Right lobe of liver (tissue), 6 donors: Measurements from ENCODE around the gene NQO2. TPM values are rescaled to one million over a fixed set of nuclear protein-coding genes. Genes with fewer than 3 reads are reported as not detected.

Source experiments
- ATAC-seq, 4 donors: fragments of 200-7000 bp; cut with Tn5 transposase; one replicate each; pipeline ENCODE4 v1.9.1; 2020; ENCODE audit warnings: mild to moderate bottlenecking in 4 of 4, moderate library complexity in 4 of 4
- DNase-seq, 3 donors: peaks; one replicate each; pipeline ENCODE4 v3.0.0-alpha.2; 2020
- H3K27ac ChIP-seq, 3 donors: fragments of 200-600 bp; one replicate each; pipeline ENCODE4 v1.8.0; 2022
- H3K27me3 ChIP-seq, 2 donors: fragments of 200-600 bp; one replicate each; pipeline ENCODE4 v1.8.0; 2022
- H3K36me3 ChIP-seq, 4 donors: fragments of 200-600 bp; sonication (generic) in 1 of 4; one replicate each; pipeline versions ENCODE4 v1.5.1 to v1.8.0; 2017 to 2022; ENCODE audit warnings: control low read depth in 1 of 4
- H3K4me1 ChIP-seq, 4 donors: fragments of 200-600 bp; sonication (generic) in 1 of 4; one replicate each; pipeline versions ENCODE4 v1.5.1 to v1.8.0; 2017 to 2022; ENCODE audit warnings: control low read depth in 1 of 4
- H3K4me3 ChIP-seq, 3 donors: fragments of 200-600 bp; one replicate each; pipeline ENCODE4 v1.8.0; 2022
- H3K9me3 ChIP-seq, 4 donors: fragments of 200-600 bp; sonication (generic) in 1 of 4; one replicate each; pipeline versions ENCODE4 v1.5.1 to v1.8.0; 2017 to 2022; ENCODE audit warnings: control low read depth in 1 of 4
- CTCF ChIP-seq, 4 donors: fragments of 200-600 bp in 3 of 4; fragments of 450-650 bp in 1 of 4; IDR thresholded peaks; one replicate each; pipeline versions ENCODE4 v1.5.1 to v1.8.0; 2016 to 2022; ENCODE audit warnings: antibody characterized with exemption in 4 of 4, mild to moderate bottlenecking in 2 of 4
- POLR2A ChIP-seq: fragments of 450-650 bp; IDR thresholded peaks from one replicate; pipeline ENCODE4 v1.6.1; 2017; ENCODE audit warnings: antibody characterized with exemption, mild to moderate bottlenecking
- WGBS: methylation state at CpG from one replicate; pipeline ENCODE4 v1.1.6; 2018; ENCODE audit warnings: low coverage, low lambda C conversion rate; ENCODE audit not compliant: insufficient coverage; ENCODE audit errors: missing lambda C conversion rate; 5-methylcytosine and 5-hydroxymethylcytosine counted together
- intact Hi-C, 2 donors: fragments of 100-400 bp; cut with DNase I; formaldehyde crosslinking; loops; one replicate each; pipeline versions ENCODE4 v1.11.2 to v1.14.1; 2022
- total RNA-seq, 6 experiments: library from RNA; depleted of rRNA in 2 of 6; stranded (reverse); fragments of >200 nt in 2 of 6; fragmentation: NEBNext Ultra II Directional in 3 of 6; extraction: Animal tissue kit (Norgen Biotek cat#: 25700) in 3 of 6; gene quantifications; one replicate each; pipeline versions ENCODE4 v1.1.0 to v1.2.4, GENCODE V29; 2016 to 2023
- donor health status: DM: no; HTN: yes; CAD: no.
- donor health status: DM: no; HTN: no; CAD: no.
- donor health status: DM: no; HTN: no; CAD: no.
- donor health status: DM: no; HTN: yes; CAD: no.
- donor health status: DM: no; HTN: yes; CAD: no.

NQO2 gene
- total RNA-seq, 6 experiments from 2014 or later = 44.5 to 74.2 (median 67.3) TPM

DNA sequence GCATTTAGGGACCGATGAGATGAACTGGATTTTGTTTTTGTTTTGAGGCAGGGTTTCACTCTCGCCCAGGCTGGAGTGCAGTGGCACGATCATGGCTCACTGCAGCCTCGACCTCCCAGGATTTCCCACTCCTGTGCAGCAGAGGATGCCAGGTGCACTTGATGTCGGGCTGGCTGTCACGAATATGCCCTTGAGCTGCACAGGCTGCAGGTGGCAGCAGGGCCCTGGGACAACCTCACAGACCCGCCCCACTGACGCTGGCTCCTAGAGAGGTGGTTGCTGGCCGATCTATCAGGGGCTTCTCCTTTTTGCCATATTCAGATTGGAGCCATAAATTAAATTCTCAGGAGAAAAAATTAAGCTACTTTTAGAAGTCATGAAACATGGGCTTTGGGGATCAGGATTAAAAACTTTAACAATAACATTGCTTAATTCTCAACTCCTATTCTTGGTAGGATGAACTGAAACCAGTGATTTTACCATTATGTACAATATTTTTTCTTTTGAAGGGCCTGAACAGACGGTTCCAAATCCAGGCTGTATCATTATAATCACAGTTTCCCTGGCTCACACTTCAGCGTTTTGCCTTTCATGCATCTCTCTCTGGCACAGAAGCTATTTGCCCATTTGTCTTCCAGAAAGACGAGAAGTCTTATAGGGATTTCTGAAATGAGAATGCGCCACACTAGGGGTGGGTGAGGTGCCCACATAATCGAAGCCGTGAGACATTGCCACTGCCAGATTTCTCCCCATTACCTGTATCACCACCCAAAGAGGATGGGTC lies 32.4 kb downstream of the NQO2 start:
- Histone ChIP-seq H3K4me3 (no peak overlapping the region), H3K4me1 (no peaks in the 10 kb centered on the region), H3K9me3 (no peaks in the 10 kb centered on the region), H3K27me3 (no peaks in the 10 kb centered on the region), H3K36me3 (no peaks in the 10 kb centered on the region), H3K27ac (no peak overlapping the region)
- no peak for TF ChIP-seq POLR2A
- no peak for TF ChIP-seq CTCF (IDR thresholded peaks at IDR 0.05)
- DNase-seq (no peak), ATAC-seq (peak in 1 of 4 donors; percentile 34)
- WGBS = 54% methylated on average over 14 of the region's 15 CpGs
- intact Hi-C loops = no loop called here

- DNase-seq (no peak), ATAC-seq (no peak)
- no peaks in the 10 kb centered on the region for H3K27me3 ChIP-seq
- intact Hi-C loops = no loop called here
- no peaks in the 10 kb centered on the region for H3K4me1 ChIP-seq
- no peaks in the 10 kb centered on the region for H3K9me3 ChIP-seq
- WGBS = 87% methylated on average over 3 of the region's 3 CpGs
- no peak overlapping the region for H3K27ac ChIP-seq
- no peaks in the 10 kb centered on the region for H3K36me3 ChIP-seq
- TF ChIP-seq POLR2A = no peak
- TF ChIP-seq CTCF (IDR thresholded peaks at IDR 0.05) = no peak
- no peak overlapping the region for H3K4me3 ChIP-seq
Observed at GRCh38 chr6:3032986-3033385, 33.3 kb downstream of the NQO2 start.

- Histone ChIP-seq H3K9me3 (no peaks in the 10 kb centered on the region), H3K4me3 (no peak overlapping the region), H3K4me1 (no peaks in the 10 kb centered on the region), H3K27me3 (no peaks in the 10 kb centered on the region), H3K36me3 (no peaks in the 10 kb centered on the region), H3K27ac (no peak overlapping the region)
- WGBS = 86% methylated on average over 3 of the region's 5 CpGs
- intact Hi-C loops = no loop called here
- TF ChIP-seq CTCF (IDR thresholded peaks at IDR 0.05) (no peak), POLR2A (no peak)
- no peak for ATAC-seq
- no peak for DNase-seq
Observed at GRCh38 chr6:3033652-3034051, 34.0 kb downstream of the NQO2 start.

DNA sequence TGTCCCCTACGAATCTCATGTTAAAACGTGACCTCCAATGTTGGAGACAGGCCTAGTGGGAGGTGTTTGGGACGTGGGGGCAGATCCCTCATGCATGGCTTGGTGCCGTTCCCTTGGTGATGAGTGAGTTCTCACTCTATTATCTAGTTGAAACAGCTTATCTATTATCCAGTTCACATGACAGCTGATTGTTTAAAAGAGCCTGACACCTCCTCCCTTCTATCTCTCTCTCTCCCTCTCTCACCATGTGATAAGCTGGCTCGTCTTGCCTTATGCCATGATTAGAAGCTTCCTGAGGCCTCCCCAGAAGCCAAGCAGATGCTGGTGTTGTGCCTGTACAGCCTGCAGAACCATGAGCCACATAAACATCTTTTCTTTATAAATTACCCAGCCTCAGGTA lies 35.7 kb downstream of the NQO2 start:
- intact Hi-C loops = no loop called here
- no peak for DNase-seq
- Histone ChIP-seq H3K4me3 (no peak overlapping the region), H3K4me1 (no peaks in the 10 kb centered on the region), H3K36me3 (no peaks in the 10 kb centered on the region), H3K27me3 (no peaks in the 10 kb centered on the region), H3K27ac (no peak overlapping the region), H3K9me3 (no peaks in the 10 kb centered on the region)
- WGBS = 77% methylated on average over 3 of the region's 5 CpGs
- ATAC-seq = no peak
- TF ChIP-seq POLR2A (no peak), CTCF (IDR thresholded peaks at IDR 0.05) (no peak)
